COLO668 (cell line): ENCODE measurements around the gene PSMG4.
A peak's percentile ranks its signal among the peaks of the same experiment; 100 is the strongest.

Source experiments
- DNase-seq: peaks from one replicate; lab custom pipeline; 2025; ENCODE audit not compliant: unreplicated experiment; lab: John Stamatoyannopoulos, UW

Gene PSMG4

DNA sequence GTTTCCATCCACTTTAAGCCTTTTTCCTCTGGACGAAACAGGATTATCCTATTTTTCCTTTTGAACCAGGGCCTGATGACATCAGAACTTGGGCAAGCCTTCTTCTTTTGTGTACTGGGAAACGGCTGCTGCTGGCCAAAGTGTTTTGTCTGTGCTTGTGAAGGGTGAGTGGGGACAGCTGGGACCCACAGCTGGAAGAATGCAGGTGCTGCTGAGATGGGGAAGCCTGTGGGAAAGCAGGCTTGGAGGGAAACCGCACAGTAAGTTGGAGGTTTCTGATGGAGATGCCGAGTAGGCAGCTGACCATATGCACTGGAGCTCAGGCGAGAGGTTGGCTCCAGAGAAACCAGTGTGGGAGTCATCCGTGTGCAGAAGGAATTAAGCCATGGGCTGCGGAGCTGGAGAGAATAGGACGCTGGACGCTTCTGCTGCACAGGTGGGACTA, 8.5 kb upstream of the PSMG4 start:
- DNase-seq: no peak

DNA sequence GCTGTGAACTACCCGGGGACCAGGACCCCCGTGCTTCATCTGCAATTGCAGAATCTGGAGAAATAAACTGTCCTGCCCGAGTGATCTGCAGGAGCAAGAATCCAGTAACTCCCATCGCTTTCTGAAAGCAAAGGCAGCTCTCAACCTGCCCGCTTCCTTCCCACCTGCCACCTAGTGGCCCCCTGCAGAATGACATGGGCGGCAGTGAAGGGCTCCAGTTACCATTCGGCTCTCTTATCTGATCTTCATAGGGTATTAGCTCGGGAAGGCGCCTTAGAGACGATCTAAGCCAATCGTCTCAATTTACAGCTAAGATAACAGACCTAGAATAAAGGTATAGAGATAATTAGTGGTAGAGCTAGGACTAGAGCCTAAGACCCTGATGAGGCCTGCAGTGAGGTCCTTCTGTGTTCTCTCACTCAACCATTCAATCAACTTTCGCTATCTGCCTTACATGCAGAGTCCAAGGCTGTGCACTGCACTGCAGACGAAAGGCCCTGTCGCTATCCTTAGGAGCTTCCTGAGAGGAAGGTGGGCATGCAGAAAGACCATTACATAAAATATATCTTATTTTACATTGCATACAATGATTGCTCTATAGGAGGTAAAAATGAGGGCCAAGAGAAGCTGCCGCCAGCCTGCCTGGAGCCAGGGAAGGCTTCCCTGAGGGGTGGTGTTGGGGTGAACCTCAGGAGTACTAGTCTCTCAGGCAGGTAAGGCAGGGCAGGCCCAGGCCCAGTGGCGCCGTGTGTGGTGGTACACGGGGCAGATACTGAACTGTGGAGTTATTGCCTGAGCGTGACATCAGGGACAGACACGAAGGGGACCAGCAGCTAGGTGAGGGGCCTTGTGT, 7.1 kb upstream of the PSMG4 start:
- peak; percentile 70 for DNase-seq

DNA sequence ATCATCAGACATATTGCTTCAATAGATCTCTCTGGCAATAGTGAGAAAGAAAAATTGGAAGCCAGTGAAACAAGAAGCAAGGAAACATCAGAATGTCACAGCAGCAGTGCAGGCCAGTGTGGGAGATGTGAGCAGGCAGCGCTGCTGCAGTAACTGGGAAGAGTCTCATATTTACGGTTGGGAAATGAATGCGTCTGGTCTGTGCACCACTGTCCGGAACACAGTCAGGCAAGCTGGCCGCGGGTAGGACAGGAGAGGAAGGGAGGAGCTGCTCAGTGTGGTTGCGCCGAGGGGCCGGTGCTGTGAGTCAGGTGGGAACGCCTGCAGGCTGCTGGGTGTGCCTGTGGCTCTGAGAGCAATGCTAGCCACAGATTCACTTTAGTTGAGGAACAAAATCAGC, 6.4 kb upstream of the PSMG4 start:
- no peak for DNase-seq

DNA sequence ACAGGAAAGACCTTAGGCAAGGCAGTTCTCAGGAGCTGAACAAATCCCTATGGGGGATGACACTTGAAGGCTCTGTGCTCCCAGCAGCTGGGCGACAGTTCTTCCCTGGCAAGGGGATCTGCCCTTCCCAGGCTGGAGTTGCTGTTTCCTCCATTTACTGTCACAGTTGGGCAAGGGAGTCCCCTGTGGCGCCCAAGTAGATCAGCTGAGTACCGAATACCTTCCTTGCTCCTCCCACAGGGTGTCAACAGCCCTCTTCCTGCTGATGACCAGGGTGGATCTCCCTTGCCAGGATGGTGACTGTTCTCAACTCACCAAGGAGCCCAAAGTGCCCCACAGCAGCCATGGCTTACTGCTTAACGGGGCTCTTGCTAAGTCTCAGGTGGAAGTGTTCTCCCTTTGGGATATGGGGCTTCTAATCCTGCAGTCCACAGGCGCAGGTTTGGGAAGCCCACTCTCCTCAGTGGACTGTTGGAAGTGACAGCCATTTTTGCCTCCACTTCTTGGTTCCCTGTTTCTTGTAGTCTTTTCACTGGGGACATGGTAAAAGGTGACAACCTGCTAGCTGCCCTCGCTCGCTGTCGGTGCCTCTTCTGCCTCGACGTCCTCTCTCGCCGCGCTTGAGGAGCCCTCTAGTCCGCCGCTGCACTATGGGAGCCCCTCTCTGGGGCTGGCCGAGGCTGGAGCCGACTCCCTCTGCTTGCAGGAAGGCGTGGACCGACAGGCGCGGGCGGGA, 5.7 kb upstream of the PSMG4 start:
- DNase-seq: no peak

DNA sequence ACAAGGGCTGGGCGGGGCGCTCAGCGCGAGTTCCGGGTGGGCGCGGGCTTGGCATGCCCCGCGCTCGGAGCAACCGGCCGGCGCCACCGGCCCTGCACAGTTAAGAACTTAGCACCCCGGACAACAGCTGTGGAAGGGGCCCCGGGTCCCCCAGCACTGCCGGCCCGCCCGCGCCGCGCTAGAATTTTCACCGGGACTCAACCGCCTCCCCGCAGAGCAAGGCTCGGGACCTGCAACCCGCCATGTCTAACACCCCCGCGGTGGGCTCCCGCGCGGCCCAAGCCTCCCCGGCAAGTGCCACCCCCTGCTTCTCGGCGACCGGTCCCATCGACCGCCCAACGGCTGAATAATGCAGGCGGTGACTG, 5.2 kb upstream of the PSMG4 start:
- DNase-seq: no peak

DNA sequence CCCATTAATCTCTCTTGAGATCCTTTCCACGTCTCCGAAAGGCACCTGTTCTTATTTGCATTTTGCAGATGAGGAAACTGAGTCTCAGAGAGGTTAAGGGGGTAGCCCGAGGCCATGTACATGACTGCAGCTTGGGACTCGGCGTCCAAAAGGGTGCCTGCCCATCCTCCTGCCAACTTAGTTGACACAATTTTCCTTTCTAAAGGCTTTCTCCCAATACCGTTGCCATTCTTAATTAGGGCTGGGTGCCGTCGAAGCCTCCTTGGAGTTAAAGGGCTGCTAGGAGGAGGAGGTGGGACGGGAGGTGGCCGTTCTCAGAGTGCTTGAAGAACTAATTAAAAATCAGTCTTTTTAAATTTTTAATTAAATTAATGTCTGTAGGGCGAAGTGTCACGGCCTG, 546 bp upstream of the PSMG4 start:
- DNase-seq: no peak

DNA sequence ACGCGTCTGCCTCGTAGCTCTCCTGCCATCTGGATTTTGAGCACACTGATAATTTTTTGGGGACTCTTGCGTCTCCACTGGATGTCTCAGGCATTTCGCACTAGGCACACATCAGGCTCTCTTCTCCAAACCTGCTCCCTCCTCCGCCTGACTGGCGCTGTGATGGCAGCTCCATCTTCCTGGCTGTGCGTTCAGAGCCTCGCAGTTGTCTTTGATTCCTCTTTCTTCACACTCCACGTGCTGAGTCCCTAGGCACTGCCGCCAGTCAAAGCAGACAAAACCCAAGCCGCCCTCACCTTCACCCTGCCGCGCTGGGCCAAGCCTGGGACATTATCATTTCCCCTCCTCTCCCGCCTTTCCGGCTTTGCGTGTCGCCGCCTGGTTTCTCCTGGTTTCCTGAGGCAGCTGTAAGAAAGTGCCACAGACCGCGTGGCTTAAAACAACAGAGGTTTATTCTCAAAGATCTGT, 778 bp downstream of the PSMG4 start:
- DNase-seq: peak; percentile 39

DNA sequence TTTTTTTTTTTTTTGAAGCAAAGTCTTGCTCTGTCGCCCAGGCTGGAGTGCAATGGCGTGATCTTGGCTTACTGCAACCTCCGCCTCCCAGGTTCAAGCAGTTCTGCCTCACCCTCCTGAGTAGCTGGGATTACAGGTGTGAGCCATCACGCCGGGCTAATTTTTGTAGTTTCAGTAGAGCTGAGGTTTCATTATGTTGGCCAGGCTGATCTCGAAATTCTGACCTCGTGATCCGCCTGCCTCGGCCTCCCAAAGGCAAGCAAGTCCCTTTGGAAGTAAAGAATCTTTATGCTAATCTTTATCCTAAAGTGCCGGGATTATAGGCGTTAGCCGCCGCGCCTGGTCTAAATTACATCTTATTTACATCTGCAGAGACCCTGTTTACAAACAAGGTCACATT, 1.5 kb downstream of the PSMG4 start:
- no peak for DNase-seq

DNA sequence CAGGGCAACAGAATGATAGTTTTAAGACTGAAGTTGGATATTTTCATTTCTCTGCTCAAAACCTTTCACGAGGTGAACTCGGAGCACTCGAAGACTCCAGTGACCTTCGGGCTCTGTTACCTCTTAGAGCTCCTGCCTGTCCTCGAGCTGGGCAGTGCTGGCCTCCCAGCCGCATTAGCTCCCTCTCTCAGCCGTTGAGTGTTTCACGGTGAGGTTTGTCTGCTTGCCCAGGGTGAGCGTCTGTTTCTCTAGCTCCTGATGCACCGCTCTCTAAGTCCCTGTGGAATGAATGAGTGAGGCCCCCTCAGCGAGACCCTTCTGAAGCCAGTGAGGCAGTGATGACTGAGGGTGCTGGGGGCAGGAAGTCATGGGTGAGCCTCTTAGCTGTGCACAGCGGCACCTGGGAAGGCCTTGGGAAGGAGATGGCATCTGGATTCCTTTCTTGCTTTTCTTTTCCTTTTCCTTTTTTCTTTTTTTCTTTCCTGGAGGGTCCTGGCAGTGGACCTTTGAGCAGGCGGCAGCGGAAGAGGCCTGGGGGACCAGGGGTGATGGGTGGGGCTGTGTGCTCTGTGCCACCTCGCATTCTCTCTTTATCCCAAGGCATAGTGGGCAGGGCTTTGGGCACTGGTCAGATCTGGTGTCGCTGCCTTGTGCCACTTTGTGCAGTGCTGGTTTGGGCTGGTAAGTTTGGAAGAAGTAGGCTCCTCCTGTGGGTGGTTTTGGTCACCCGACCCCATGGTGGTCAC, 2.2 kb downstream of the PSMG4 start:
- DNase-seq: peak; percentile 4

DNA sequence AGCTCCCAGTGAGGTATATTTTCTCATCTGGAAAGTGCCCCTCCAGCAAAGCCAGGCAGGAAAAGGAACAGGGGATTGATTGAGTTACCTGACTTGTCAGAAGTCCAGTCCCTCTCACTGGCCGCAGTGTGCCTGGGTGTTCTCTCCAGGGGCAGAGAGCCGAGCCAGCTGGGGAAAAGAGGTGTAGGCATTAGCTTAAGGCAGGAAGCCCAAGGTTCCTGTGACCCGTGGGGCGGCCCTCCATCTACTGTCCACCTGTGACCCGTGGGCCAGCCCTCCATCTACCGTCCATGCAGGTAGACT, 2.7 kb downstream of the PSMG4 start:
- no peak for DNase-seq

DNA sequence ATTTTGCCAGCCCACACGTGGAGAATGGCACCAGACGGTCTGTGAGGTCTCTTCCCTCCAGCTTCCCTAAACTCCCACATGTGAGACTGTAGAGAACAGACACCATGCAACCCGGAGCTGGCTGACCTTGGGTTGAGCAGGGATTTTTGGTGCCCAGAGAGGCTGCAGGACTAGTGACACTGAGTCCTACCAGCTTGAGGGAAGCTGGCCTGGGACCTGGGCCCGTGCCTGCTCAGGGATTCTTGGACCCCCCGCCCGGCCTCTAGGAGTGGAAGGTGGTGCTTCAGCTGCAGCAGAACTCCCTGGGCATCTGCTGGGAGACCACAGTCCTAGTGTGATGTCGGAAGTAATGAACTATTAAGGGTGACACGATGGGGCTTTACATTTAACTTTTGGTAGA, 3.2 kb downstream of the PSMG4 start:
- DNase-seq: no peak

DNA sequence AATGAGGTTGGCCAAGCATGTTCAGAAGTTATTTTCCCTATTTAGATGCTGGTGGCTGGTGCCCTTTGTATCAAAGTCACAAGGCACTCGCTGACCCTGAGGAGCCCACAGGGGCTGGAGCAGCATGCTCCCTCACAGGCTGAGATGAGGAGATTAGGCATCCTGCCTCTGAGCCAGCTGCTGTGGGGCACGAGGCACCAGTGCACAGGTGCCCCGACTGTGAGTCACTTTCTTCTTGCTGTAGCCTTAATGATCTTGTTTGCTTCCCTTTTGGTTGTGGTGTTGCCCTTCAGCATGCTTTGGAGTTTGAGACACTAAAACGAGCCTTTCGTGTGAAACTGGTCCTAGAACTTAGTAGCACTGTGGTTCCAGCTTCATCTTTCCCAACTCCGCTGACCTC, 4.3 kb downstream of the PSMG4 start:
- DNase-seq: no peak

DNA sequence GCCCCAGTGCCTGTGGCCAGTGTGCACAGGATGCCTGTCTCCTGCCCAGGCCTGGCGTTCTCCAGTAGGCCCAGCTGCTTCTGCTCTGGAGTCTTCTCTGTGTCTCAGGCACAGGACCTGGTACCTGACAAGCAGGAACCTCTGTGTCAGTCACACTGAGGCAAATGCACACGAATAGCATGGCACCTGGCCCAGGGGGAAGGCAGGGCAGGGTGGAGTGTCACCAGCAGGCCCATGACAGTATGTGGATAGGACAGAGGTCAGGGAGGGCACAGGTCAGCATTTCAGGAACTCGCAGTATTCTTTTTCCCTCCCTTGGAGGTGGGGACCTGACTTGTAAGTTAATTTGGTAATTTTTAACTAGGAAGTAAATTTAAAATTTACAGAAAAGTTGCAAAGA, 5.6 kb downstream of the PSMG4 start:
- DNase-seq: no peak

DNA sequence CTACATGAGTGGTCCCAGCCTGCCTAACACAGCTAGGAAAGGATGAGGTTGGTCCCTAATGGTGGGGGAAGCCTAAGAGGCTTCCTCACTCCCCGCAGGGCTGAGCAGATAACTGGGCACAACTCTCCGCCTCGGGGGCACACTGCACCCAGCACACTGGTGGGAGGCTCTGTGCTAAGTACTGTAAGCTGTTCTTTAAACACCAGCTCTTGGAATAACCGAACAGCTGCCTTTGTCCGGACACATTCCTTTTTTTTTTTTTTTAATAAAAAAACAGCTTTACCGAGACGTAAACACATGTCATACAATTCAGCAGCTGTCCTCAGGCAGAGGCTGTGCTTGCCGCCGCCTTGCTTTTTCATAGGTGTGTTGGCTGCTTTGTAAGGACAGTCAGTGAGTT, 6.9 kb downstream of the PSMG4 start:
- DNase-seq: no peak

DNA sequence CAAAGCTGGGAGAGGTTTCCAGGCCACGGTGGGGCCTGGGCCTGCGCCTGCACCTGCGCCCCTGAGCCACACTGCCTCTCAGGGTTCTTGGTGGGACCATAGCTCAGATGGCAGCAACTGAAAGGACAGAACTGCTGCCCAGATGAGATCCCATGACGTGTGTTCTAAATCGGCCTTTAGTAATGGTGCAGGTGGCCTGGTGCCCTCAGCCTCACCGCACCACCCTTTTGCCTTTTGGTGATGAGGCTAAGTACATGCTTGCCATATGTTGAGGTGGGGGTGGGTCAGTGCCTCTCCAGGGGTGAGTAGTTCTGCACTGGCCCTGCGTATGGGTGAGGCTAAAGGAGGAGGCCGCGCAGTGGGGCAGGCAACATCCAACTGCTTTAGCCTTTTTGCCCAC, 7.4 kb downstream of the PSMG4 start:
- no peak for DNase-seq

DNA sequence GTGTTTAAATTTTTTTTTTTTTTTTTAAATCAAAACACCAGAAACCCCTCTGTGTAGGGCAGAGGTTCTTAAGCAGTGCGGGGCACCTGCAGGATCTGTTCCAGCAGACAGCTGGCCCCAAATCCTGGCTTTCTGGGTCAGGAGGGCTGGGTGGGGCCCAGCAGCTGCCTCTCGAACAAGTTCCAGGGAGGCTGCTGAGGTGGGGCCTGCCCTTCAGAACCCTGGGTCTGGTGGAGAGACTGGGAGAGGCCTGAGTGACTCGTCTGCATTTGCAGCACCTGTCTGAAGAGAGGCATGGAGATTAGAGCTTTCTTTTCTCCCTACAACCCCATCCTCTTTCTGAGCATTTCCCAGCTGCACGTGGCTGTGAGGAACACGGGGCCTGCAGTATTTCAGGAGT, 8.4 kb downstream of the PSMG4 start:
- DNase-seq: no peak

DNA sequence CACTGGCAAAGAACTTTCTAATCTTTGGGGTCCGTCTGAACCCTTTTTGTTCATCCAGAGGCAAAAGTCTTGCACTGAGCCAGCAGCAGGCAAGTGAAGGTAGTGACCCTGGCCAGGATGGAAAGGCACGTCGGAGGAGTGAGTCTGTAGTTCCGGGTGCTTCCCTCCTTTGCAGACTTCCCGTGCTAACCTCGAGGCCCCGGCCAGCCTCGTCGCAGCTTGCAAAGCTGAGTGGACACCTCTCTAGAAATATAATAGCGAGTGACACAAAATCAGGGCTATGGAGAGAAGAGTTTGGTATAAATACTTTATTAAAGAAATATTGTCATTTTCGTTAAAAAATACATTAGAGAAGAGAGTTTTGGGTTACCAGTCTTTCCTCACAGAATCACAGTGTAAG, 9.9 kb downstream of the PSMG4 start:
- no peak for DNase-seq

DNA sequence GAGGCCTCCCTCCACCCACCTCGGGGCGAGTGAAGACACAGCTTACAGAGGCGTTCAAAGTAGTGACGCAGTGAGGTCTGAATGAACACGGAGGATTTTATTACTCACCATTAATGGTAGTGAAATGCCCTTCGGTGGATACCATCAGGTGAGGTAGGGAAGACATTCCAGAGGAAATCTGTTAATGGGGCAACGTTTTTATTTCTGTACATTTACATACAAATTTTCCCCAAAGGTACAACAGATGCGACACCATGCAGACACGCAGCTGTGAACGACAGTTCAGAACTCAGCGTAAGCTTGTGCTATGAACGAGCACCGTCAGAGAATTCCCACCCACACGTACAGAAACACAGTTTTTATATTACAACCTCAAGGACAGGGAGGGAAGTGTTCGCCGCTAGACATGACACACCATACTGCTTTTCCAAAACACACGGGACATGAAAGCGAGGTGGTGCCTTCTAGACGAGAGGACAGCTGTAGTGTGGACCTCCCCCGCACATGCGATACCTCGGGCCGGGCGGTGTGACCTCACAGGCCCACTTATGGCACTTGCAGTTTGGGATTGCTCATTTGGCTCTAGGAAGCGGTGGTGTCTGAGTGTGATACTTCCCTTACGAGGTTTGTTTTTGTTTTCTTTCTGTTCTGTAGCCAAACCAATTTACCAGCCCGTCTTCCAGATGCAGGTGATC, 10.7 kb downstream of the PSMG4 start:
- no peak for DNase-seq

DNA sequence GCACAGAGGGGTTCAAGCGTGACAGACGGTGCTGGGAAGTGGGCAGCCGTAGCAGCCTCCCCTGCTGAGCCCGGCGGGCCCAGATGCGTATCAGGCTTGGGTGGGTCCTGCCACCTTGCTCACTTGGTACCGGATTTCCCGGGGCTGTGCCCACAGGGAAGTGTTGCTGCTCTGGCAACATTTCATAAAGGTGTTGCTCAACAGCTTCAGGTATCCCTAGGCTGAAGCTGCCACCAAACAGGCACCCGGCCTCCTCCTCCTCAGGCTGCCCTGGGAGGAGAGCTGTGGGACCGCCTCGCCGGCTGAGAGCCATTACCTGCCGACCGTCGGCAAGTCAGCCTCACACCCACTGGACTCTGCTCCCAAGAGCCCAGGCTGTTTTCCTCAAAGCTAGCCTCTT, 11.5 kb downstream of the PSMG4 start:
- DNase-seq: no peak

DNA sequence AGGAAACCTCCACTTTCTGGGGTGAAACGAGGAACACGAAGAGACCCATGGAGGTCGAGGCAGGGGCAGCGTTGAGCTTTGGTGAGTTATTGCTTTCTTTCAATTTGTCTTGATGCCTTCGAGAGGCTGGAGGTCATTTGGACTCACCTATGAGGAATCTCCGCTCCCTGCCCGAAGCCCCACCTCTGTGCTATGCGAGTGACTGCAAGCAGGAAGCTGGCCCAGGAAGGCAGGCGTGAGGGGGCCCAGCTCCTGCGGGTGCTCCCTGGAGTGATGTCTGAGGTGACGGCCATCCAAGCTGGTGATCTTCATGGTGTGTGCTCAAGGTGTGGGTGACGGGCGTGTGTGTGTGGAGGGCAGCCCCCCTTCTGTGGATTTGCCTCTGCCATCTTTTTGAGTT, 13.0 kb downstream of the PSMG4 start:
- no peak for DNase-seq

DNA sequence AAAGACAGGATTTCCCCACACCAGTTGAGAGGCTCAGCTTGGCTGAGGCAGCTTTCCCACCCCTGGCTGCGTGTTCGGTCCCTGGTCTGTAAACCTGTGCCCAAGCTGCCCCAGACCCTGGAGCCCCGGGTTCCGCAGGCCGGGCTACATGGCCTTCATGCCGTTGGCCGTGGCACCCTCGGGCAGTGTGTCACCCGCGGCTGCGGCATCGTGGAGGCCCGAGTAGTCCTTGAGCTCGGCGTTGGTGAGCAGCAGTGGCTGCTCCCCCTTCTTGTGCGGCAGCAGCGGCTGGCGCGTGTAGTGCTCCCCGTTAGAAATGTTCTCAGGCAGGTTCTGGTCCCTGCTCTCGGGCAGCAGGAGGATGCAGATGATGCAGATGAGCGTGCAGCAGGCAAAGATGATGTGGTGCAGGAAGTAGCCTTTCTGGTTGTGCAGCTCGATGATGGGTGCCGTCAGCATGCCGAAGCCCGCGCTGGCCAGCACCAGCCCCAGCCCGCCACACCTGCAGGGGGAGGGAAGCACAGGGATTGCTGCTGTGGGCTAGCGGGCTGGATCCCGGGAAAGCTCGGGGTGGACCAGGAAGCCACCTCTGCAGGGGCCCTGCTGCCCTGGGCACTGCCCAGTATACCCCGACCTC, 14.3 kb downstream of the PSMG4 start:
- DNase-seq: no peak
